K562 (cell line): Measurements from ENCODE around the gene NEURL2. TPM values are rescaled to one million over a fixed set of nuclear protein-coding genes. Genes with fewer than 3 reads are reported as not detected.

Experiments
- BACH1 ChIP-seq: fragments of 200-800 bp; sonication (Bioruptor generic); IDR thresholded peaks from 2 replicates; pipeline ENCODE4 v1.6.1; 2016; ENCODE audit warnings: missing genetic modification characterization, missing compliant biosample characterization
- EGR1 ChIP-seq: fragments of 450-650 bp; conservative IDR thresholded peaks from 2 replicates; pipeline ENCODE4 v1.6.1; 2017; ENCODE audit warnings: mild to moderate bottlenecking
- KDM4B ChIP-seq, 2 experiments: fragments of 450-650 bp in 1 of 2; sonication (generic) in 1 of 2; IDR thresholded peaks; 2 replicates each; pipeline ENCODE4 v1.6.1; 2016 to 2017; ENCODE audit warnings: borderline replicate concordance in 2 of 2, antibody characterized with exemption in 1 of 2, low read depth in 1 of 2, mild to moderate bottlenecking in 1 of 2
- PHF8 ChIP-seq: fragments of 200-600 bp; sonication (generic); IDR thresholded peaks from 2 replicates; pipeline ENCODE4 v1.6.1; 2012; ENCODE audit warnings: mixed run types, mild to moderate bottlenecking, inconsistent platforms, low read length, moderate library complexity, borderline replicate concordance
- SLC30A9 ChIP-seq: fragments of 250-450 bp; sonication (Bioruptor Pico); IDR thresholded peaks from 2 replicates; pipeline ENCODE4 v1.8.0; 2022; ENCODE audit warnings: mild to moderate bottlenecking, moderate library complexity
- SMC3 ChIP-seq: conservative IDR thresholded peaks from 2 replicates; pipeline ENCODE4 v1.6.1; 2011; ENCODE audit warnings: low read depth, low read length, improper control_type of control experiment; ENCODE audit not compliant: insufficient read depth
- TCF7L2 ChIP-seq: fragments of 150-350 bp; IDR thresholded peaks from 2 replicates; pipeline ENCODE4 v1.6.1; 2016; ENCODE audit warnings: low read depth, mild to moderate bottlenecking, low read length, moderate library complexity
- WHSC1 ChIP-seq: IDR thresholded peaks from one replicate; pipeline ENCODE4 v1.6.1; 2012; ENCODE audit warnings: low read length, control low read depth, inconsistent platforms
- polyA plus RNA-seq, 8 experiments: library from polyadenylated mRNA; depleted of rRNA in 4 of 8; stranded (reverse) in 5 of 8; unstranded in 3 of 8; fragments of >200 nt; fragmentation: Nextera tagmentation in 2 of 8; fragmentation: Illumina TruSeq in 1 of 8; extraction: Ambion mirVana in 2 of 8; extraction: Trizol in 1 of 8; gene quantifications; 2 replicates each; pipeline versions ENCODE4 v1.2.1 to v1.2.3, GENCODE V29; 2011 to 2014; ENCODE audit warnings: inconsistent platforms in 1 of 8, missing spikeins in 1 of 8
- total RNA-seq, 7 experiments: library from RNA; depleted of rRNA in 6 of 7; stranded (reverse); fragments of >200 nt in 6 of 7; fragmentation: Illumina TruSeq in 2 of 7; extraction: Trizol in 2 of 7; gene quantifications; 2 replicates each; pipeline versions ENCODE4 v1.2.1 to v1.2.3, GENCODE V29; 2011 to 2021; ENCODE audit warnings: low replicate concordance in 1 of 7
- TF ChIP-seq, protein P1 (sequence below): fragments of 450-650 bp; formaldehyde crosslinking; IDR thresholded peaks from 2 replicates; pipeline ENCODE4 v1.4.0; 2022; ENCODE audit warnings: missing genetic modification characterization
- TF ChIP-seq, protein P2 (sequence below): fragments of 200-600 bp; sonication (generic); IDR thresholded peaks from one replicate; pipeline ENCODE4 v1.6.1; 2012; ENCODE audit warnings: mild to moderate bottlenecking, low read depth, low read length, inconsistent platforms

NEURL2 gene
- total and polyA plus RNA-seq, 9 of the 15 experiments (the other 6 are each of a cell fraction or from before 2014, with no cell fraction given), result 0.22 to 1.9 (median 0.50) TPM; not detected in 1

DNA sequence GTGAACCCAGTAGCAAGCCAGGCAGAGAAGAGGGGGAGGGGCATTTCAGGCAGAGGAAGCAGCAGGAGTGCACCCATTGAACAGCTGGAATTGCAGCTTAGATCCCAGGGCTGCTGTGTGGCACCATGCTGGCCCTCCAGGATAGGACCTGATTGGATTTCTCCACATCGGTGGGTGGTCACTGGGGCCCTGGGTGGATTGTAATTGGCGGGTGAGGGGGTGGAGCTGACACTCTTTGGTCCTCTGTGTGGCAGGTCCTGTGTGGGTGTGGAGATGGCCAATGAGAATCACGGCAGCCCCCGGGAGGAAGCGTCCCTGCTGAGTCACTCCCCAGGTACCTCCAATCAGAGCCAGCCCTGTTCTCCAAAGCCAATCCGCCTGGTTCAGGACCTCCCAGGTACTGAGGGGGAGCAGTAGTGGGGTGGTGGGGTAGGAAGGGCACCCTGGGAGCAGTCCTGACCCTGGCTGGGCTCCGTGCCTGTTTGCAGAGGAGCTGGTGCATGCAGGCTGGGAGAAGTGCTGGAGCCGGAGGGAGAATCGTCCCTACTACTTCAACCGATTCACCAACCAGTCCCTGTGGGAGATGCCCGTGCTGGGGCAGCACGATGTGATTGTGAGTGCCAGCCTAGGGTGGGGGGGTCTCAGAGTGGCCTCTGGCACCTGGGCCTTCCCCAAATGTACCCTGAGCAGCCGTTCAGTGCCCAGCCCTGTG, 47.9 kb upstream of the NEURL2 start (continued):
- TF ChIP-seq, protein P1, sequence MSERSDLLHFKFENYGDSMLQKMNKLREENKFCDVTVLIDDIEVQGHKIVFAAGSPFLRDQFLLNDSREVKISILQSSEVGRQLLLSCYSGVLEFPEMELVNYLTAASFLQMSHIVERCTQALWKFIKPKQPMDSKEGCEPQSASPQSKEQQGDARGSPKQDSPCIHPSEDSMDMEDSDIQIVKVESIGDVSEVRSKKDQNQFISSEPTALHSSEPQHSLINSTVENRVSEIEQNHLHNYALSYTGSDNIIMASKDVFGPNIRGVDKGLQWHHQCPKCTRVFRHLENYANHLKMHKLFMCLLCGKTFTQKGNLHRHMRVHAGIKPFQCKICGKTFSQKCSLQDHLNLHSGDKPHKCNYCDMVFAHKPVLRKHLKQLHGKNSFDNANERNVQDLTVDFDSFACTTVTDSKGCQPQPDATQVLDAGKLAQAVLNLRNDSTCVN (CRISPR knock-in tag), result no peak
- TF ChIP-seq, protein P2, sequence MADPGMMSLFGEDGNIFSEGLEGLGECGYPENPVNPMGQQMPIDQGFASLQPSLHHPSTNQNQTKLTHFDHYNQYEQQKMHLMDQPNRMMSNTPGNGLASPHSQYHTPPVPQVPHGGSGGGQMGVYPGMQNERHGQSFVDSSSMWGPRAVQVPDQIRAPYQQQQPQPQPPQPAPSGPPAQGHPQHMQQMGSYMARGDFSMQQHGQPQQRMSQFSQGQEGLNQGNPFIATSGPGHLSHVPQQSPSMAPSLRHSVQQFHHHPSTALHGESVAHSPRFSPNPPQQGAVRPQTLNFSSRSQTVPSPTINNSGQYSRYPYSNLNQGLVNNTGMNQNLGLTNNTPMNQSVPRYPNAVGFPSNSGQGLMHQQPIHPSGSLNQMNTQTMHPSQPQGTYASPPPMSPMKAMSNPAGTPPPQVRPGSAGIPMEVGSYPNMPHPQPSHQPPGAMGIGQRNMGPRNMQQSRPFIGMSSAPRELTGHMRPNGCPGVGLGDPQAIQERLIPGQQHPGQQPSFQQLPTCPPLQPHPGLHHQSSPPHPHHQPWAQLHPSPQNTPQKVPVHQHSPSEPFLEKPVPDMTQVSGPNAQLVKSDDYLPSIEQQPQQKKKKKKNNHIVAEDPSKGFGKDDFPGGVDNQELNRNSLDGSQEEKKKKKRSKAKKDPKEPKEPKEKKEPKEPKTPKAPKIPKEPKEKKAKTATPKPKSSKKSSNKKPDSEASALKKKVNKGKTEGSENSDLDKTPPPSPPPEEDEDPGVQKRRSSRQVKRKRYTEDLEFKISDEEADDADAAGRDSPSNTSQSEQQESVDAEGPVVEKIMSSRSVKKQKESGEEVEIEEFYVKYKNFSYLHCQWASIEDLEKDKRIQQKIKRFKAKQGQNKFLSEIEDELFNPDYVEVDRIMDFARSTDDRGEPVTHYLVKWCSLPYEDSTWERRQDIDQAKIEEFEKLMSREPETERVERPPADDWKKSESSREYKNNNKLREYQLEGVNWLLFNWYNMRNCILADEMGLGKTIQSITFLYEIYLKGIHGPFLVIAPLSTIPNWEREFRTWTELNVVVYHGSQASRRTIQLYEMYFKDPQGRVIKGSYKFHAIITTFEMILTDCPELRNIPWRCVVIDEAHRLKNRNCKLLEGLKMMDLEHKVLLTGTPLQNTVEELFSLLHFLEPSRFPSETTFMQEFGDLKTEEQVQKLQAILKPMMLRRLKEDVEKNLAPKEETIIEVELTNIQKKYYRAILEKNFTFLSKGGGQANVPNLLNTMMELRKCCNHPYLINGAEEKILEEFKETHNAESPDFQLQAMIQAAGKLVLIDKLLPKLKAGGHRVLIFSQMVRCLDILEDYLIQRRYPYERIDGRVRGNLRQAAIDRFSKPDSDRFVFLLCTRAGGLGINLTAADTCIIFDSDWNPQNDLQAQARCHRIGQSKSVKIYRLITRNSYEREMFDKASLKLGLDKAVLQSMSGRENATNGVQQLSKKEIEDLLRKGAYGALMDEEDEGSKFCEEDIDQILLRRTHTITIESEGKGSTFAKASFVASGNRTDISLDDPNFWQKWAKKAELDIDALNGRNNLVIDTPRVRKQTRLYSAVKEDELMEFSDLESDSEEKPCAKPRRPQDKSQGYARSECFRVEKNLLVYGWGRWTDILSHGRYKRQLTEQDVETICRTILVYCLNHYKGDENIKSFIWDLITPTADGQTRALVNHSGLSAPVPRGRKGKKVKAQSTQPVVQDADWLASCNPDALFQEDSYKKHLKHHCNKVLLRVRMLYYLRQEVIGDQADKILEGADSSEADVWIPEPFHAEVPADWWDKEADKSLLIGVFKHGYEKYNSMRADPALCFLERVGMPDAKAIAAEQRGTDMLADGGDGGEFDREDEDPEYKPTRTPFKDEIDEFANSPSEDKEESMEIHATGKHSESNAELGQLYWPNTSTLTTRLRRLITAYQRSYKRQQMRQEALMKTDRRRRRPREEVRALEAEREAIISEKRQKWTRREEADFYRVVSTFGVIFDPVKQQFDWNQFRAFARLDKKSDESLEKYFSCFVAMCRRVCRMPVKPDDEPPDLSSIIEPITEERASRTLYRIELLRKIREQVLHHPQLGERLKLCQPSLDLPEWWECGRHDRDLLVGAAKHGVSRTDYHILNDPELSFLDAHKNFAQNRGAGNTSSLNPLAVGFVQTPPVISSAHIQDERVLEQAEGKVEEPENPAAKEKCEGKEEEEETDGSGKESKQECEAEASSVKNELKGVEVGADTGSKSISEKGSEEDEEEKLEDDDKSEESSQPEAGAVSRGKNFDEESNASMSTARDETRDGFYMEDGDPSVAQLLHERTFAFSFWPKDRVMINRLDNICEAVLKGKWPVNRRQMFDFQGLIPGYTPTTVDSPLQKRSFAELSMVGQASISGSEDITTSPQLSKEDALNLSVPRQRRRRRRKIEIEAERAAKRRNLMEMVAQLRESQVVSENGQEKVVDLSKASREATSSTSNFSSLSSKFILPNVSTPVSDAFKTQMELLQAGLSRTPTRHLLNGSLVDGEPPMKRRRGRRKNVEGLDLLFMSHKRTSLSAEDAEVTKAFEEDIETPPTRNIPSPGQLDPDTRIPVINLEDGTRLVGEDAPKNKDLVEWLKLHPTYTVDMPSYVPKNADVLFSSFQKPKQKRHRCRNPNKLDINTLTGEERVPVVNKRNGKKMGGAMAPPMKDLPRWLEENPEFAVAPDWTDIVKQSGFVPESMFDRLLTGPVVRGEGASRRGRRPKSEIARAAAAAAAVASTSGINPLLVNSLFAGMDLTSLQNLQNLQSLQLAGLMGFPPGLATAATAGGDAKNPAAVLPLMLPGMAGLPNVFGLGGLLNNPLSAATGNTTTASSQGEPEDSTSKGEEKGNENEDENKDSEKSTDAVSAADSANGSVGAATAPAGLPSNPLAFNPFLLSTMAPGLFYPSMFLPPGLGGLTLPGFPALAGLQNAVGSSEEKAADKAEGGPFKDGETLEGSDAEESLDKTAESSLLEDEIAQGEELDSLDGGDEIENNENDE, result no peak
- TF ChIP-seq SLC30A9, result no peak
- TF ChIP-seq WHSC1, result no peak
- TF ChIP-seq PHF8, result no peak
- TF ChIP-seq KDM4B (IDR thresholded peaks at IDR 0.05; ENCODE audit: borderline replicate concordance in 2 of 2, low read depth in 1 of 2), result no peak
- no peak for TF ChIP-seq BACH1 (tag)
- TF ChIP-seq SMC3, result no peak
- peak; percentile 47 for TF ChIP-seq EGR1
- TF ChIP-seq TCF7L2, result no peak
- TF ChIP-seq, all 486 proteins: peak for 5
